ENCODE data around the gene PRKN. TPM values are rescaled to one million over a fixed set of nuclear protein-coding genes. Genes with fewer than 3 reads are reported as not detected.

The PRKN gene
- total and polyA plus RNA-seq, 2 experiments from 2014 or later = 0.10 to 0.84 TPM

DNA sequence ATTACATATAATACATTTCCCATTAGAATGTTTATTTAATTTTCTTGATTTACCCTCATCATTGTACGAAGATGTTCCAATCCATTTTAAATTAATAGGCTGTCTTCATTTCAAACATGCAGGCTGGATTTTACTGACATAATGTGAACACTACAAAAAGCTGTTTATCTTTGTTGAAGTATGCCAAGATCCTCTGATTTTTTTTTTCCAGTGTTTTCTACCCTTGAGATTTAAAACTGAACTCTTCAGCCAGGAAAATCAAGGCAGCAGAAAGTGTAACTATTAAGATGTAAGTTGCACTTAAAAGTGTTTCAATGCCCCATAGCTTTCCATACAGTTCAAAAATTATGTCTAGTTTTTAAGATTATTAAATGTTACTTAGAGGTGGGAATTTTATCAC lies 43.5 kb downstream of the PRKN start:
- Histone ChIP-seq H3K27ac (ENCODE audit: low read depth) (no peak overlapping the region), H2AFZ (no peak overlapping the region), H3F3A (replicated peaks; ENCODE audit: low read depth) (no peaks in the 10 kb centered on the region), H4K20me1 (replicated peaks; ENCODE audit: insufficient read depth) (no peaks in the 10 kb centered on the region), H3K27me3 (ENCODE audit: insufficient read depth) (no peaks in the 10 kb centered on the region), H3K4me1 (ENCODE audit: insufficient read depth) (peaks cover 6% of the 10 kb centered on the region), H3K36me3 (ENCODE audit: insufficient read depth) (no peaks in the 10 kb centered on the region), H3K79me2 (replicated peaks; ENCODE audit: insufficient read depth) (no peaks in the 10 kb centered on the region), H3K4me3 (no peak overlapping the region), H3K4me2 (no peak overlapping the region), H3K9me2 (ENCODE audit: insufficient read depth) (no peaks in the 10 kb centered on the region)
- TF ChIP-seq ZNF114 (CRISPR knock-in tag; IDR thresholded peaks at IDR 0.05) = no peak
- no peak for TF ChIP-seq ZNF331 (CRISPR knock-in tag; IDR thresholded peaks at IDR 0.05; ENCODE audit: low read depth)
- TF ChIP-seq, protein P1, sequence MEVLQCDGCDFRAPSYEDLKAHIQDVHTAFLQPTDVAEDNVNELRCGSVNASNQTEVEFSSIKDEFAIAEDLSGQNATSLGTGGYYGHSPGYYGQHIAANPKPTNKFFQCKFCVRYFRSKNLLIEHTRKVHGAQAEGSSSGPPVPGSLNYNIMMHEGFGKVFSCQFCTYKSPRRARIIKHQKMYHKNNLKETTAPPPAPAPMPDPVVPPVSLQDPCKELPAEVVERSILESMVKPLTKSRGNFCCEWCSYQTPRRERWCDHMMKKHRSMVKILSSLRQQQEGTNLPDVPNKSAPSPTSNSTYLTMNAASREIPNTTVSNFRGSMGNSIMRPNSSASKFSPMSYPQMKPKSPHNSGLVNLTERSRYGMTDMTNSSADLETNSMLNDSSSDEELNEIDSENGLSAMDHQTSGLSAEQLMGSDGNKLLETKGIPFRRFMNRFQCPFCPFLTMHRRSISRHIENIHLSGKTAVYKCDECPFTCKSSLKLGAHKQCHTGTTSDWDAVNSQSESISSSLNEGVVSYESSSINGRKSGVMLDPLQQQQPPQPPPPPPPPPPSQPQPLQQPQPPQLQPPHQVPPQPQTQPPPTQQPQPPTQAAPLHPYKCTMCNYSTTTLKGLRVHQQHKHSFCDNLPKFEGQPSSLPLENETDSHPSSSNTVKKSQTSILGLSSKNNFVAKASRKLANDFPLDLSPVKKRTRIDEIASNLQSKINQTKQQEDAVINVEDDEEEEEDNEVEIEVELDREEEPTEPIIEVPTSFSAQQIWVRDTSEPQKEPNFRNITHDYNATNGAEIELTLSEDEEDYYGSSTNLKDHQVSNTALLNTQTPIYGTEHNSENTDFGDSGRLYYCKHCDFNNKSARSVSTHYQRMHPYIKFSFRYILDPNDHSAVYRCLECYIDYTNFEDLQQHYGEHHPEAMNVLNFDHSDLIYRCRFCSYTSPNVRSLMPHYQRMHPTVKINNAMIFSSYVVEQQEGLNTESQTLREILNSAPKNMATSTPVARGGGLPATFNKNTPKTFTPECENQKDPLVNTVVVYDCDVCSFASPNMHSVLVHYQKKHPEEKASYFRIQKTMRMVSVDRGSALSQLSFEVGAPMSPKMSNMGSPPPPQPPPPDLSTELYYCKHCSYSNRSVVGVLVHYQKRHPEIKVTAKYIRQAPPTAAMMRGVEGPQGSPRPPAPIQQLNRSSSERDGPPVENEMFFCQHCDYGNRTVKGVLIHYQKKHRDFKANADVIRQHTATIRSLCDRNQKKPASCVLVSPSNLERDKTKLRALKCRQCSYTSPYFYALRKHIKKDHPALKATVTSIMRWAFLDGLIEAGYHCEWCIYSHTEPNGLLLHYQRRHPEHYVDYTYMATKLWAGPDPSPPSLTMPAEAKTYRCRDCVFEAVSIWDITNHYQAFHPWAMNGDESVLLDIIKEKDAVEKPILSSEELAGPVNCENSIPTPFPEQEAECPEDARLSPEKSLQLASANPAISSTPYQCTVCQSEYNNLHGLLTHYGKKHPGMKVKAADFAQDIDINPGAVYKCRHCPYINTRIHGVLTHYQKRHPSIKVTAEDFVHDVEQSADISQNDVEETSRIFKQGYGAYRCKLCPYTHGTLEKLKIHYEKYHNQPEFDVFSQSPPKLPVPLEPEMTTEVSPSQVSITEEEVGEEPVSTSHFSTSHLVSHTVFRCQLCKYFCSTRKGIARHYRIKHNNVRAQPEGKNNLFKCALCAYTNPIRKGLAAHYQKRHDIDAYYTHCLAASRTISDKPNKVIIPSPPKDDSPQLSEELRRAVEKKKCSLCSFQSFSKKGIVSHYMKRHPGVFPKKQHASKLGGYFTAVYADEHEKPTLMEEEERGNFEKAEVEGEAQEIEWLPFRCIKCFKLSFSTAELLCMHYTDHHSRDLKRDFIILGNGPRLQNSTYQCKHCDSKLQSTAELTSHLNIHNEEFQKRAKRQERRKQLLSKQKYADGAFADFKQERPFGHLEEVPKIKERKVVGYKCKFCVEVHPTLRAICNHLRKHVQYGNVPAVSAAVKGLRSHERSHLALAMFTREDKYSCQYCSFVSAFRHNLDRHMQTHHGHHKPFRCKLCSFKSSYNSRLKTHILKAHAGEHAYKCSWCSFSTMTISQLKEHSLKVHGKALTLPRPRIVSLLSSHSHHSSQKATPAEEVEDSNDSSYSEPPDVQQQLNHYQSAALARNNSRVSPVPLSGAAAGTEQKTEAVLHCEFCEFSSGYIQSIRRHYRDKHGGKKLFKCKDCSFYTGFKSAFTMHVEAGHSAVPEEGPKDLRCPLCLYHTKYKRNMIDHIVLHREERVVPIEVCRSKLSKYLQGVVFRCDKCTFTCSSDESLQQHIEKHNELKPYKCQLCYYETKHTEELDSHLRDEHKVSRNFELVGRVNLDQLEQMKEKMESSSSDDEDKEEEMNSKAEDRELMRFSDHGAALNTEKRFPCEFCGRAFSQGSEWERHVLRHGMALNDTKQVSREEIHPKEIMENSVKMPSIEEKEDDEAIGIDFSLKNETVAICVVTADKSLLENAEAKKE (CRISPR knock-in tag; IDR thresholded peaks at IDR 0.05) = no peak
- no peak for TF ChIP-seq NANOG (IDR thresholded peaks at IDR 0.05; ENCODE audit: borderline replicate concordance)
- TF ChIP-seq, protein P2, sequence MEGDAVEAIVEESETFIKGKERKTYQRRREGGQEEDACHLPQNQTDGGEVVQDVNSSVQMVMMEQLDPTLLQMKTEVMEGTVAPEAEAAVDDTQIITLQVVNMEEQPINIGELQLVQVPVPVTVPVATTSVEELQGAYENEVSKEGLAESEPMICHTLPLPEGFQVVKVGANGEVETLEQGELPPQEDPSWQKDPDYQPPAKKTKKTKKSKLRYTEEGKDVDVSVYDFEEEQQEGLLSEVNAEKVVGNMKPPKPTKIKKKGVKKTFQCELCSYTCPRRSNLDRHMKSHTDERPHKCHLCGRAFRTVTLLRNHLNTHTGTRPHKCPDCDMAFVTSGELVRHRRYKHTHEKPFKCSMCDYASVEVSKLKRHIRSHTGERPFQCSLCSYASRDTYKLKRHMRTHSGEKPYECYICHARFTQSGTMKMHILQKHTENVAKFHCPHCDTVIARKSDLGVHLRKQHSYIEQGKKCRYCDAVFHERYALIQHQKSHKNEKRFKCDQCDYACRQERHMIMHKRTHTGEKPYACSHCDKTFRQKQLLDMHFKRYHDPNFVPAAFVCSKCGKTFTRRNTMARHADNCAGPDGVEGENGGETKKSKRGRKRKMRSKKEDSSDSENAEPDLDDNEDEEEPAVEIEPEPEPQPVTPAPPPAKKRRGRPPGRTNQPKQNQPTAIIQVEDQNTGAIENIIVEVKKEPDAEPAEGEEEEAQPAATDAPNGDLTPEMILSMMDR (conservative IDR thresholded peaks at IDR 0.05; ENCODE audit: low read depth in 2 of 2) = no peak
- TF ChIP-seq, protein P3, sequence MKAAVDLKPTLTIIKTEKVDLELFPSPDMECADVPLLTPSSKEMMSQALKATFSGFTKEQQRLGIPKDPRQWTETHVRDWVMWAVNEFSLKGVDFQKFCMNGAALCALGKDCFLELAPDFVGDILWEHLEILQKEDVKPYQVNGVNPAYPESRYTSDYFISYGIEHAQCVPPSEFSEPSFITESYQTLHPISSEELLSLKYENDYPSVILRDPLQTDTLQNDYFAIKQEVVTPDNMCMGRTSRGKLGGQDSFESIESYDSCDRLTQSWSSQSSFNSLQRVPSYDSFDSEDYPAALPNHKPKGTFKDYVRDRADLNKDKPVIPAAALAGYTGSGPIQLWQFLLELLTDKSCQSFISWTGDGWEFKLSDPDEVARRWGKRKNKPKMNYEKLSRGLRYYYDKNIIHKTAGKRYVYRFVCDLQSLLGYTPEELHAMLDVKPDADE (IDR thresholded peaks at IDR 0.05) = no peak
- no peak for TF ChIP-seq EZH2 (IDR thresholded peaks at IDR 0.05; ENCODE audit: low read depth, unreplicated experiment)
- TF ChIP-seq STAT1 (IDR thresholded peaks at IDR 0.05; ENCODE audit: unreplicated experiment) = no peak
- no peak for TF ChIP-seq CREB1 (CRISPR knock-in tag; IDR thresholded peaks at IDR 0.05; ENCODE audit: low read depth)
- TF ChIP-seq POLR2AphosphoS5 (IDR thresholded peaks at IDR 0.05; ENCODE audit: low read depth) = no peak
- TF ChIP-seq JUNB (IDR thresholded peaks at IDR 0.05; ENCODE audit: unreplicated experiment) = no peak
- TF ChIP-seq, protein P4, sequence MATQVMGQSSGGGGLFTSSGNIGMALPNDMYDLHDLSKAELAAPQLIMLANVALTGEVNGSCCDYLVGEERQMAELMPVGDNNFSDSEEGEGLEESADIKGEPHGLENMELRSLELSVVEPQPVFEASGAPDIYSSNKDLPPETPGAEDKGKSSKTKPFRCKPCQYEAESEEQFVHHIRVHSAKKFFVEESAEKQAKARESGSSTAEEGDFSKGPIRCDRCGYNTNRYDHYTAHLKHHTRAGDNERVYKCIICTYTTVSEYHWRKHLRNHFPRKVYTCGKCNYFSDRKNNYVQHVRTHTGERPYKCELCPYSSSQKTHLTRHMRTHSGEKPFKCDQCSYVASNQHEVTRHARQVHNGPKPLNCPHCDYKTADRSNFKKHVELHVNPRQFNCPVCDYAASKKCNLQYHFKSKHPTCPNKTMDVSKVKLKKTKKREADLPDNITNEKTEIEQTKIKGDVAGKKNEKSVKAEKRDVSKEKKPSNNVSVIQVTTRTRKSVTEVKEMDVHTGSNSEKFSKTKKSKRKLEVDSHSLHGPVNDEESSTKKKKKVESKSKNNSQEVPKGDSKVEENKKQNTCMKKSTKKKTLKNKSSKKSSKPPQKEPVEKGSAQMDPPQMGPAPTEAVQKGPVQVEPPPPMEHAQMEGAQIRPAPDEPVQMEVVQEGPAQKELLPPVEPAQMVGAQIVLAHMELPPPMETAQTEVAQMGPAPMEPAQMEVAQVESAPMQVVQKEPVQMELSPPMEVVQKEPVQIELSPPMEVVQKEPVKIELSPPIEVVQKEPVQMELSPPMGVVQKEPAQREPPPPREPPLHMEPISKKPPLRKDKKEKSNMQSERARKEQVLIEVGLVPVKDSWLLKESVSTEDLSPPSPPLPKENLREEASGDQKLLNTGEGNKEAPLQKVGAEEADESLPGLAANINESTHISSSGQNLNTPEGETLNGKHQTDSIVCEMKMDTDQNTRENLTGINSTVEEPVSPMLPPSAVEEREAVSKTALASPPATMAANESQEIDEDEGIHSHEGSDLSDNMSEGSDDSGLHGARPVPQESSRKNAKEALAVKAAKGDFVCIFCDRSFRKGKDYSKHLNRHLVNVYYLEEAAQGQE (IDR thresholded peaks at IDR 0.05; ENCODE audit: unreplicated experiment) = no peak
- no peak for TF ChIP-seq EZH2phosphoT487 (IDR thresholded peaks at IDR 0.05; ENCODE audit: unreplicated experiment)
- Mint-ChIP-seq H3K36me3 (ENCODE audit: low read depth) (no peaks in the 10 kb centered on the region), H3K9me3 (no peaks in the 10 kb centered on the region; the same call in 2 of the 3 replicates), H3K4me3 (no peak overlapping the region), H3K4me1 (peaks cover 19% of the 10 kb centered on the region; the same call in 2 of the 3 replicates), H3K27me3 (ENCODE audit: insufficient read depth, low read depth, poor library complexity) (no peaks in the 10 kb centered on the region), H3K27ac (no peak overlapping the region)
- DNase-seq (ENCODE audit: low spot score) (no peak), ATAC-seq (no peak)

All from GM23338 (cell line).